Gastroesophageal sphincter (tissue), 3 donors: ENCODE measurements around the gene MLXIP.

ENCODE experiments used
- EP300 ChIP-seq: sonication (generic); formaldehyde crosslinking; IDR thresholded peaks from one replicate; pipeline ENCODE4 v1.6.1; 2017; ENCODE audit warnings: antibody characterized with exemption, mild to moderate bottlenecking
- POLR2A ChIP-seq, 2 donors: fragments of 450-650 bp; IDR thresholded peaks; one replicate each; pipeline ENCODE4 v1.6.1; 2017; ENCODE audit warnings: antibody characterized with exemption in 2 of 2, mild to moderate bottlenecking in 2 of 2, moderate library complexity in 1 of 2
- POLR2AphosphoS5 ChIP-seq: sonication (generic); formaldehyde crosslinking; IDR thresholded peaks from one replicate; pipeline ENCODE4 v1.6.1; 2017; ENCODE audit warnings: antibody characterized with exemption
- TF ChIP-seq, protein P1 (sequence below), 4 experiments: fragments of 200-600 bp in 2 of 4; fragments of 450-650 bp in 2 of 4; sonication (generic) in 1 of 4; IDR thresholded peaks; one replicate each; pipeline ENCODE4 v1.5.1; 2017 to 2019; ENCODE audit warnings: antibody characterized with exemption in 4 of 4, mild to moderate bottlenecking in 2 of 4, moderate library complexity in 2 of 4

DNA sequence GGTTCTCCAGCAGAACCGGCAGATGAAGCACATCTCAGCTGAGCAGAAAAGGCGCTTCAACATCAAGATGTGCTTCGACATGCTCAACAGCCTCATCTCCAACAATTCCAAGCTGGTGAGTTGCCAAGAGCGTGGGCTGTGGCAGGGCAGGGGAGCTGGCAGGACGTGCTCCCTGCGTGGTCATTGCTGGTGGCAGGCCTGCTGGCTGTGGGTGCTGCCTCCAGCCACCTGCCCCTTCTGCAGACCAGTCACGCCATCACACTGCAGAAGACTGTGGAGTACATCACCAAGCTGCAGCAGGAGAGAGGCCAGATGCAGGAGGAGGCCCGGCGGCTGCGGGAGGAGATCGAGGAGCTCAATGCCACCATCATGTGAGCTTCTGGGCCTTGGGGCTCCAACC, 59.6 kb downstream of the MLXIP start:
- TF ChIP-seq, protein P1, sequence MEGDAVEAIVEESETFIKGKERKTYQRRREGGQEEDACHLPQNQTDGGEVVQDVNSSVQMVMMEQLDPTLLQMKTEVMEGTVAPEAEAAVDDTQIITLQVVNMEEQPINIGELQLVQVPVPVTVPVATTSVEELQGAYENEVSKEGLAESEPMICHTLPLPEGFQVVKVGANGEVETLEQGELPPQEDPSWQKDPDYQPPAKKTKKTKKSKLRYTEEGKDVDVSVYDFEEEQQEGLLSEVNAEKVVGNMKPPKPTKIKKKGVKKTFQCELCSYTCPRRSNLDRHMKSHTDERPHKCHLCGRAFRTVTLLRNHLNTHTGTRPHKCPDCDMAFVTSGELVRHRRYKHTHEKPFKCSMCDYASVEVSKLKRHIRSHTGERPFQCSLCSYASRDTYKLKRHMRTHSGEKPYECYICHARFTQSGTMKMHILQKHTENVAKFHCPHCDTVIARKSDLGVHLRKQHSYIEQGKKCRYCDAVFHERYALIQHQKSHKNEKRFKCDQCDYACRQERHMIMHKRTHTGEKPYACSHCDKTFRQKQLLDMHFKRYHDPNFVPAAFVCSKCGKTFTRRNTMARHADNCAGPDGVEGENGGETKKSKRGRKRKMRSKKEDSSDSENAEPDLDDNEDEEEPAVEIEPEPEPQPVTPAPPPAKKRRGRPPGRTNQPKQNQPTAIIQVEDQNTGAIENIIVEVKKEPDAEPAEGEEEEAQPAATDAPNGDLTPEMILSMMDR (IDR thresholded peaks at IDR 0.05), result no peak
- TF ChIP-seq POLR2A (IDR thresholded peaks at IDR 0.05) (no peak), EP300 (no peak), POLR2AphosphoS5 (no peak)
